Measurements from ENCODE around the gene UBE2E1.

DNA sequence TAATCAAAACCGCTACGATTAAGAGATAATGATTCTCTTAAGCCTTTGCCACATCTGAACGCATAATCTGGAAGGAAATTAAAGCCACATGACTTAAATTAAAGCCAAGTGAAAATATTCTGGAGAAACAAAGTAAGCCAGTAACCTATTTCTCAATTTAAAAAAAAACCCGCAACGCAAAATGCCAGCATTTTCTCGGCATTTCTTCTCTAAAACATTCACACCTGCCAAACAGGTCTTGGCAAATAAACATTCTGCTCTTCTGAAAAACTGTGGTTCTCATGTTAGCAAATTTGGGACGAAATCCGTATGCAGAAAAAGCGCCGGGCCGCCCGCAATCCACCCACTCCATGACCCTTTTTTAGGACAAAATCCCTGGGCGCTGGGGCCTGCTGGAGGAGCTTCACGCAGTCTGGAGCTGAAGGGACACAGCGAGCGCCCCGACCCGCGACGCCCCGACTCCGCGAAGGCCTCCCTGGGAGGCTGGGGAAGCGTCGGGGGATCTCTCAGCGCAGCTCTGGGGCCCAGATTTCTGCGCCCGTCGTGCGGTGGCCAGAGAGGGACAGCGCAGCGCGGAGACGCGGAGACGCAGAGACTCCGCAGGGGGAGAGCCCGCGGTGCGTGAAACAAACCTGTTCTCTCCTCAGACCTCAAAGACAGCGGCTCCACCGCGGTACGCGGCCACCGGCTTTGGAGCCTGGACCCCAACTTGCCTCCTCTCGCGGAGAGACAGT lies 110.6 kb downstream of the UBE2E1 start:
- no peak for TF ChIP-seq CTCF (IDR thresholded peaks at IDR 0.05)
- no peak for TF ChIP-seq POLR2A (IDR thresholded peaks at IDR 0.05)

All from thyroid gland (tissue), 4 donors.